GM18499 (cell line): ENCODE data around the gene NKX2-3.

ENCODE experiments used
- ATAC-seq: cut with Tn5 transposase; IDR thresholded peaks from one replicate; pipeline ENCODE4 v1.9.1; 2021; ENCODE audit warnings: moderate number of reproducible peaks; ENCODE audit not compliant: insufficient read depth, unreplicated experiment

The NKX2-3 gene

DNA sequence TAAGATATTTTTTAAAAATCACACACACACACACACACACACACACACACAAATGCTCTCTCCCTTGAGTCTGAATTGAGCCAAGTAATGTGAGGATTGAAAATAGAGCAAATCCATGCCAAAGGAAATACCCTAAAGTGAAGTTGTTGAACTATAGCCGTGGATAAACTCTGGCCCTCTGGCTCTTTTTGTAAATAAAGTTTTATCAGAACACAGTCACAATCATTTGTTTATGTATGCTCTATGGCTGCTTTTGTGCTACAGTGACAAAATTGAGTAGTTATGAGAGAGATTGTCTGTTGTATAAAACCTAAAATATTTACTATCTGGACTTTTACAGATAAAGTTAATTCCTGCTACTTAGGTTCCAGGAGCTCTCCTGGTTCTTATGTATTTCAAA, 39.1 kb downstream of the NKX2-3 start:
- no peak for ATAC-seq

DNA sequence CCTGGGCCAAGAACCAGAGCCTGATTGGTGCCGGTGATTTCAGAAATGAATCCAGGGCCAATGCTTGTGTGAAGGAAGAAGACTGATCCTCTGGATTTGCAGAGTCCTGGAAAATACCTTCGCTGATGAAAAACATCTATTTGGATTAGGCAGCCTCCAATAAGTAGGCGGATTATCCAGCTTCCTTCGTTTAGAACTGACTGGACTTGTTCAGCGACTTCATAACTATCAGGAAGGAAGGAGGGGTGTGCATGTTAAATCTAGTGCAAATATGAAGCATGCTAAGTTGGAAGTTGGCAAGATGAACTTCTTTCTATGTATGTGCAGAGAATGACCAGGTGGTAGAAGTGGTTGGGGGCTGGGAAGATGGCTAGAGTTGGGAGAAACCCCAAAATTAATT, 41.0 kb downstream of the NKX2-3 start:
- ATAC-seq = no peak

DNA sequence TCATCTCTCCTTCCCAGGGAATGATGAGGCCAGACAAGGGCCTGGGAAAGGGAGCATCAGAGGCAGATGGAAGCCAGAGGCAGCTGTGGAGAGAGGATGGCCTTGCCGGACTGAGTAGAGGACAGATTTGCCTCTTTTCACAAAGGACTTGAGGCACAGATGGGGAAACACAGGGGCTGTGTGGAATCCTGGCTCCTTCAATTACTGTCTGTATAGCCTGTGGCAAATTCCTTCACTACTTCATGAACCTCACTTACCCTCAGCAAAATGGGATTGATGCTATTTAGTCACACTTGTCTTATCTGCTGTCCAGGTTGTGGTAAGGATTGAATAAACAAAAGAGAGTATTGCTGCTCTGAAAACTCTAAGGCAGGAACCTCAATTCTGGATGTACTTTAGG, 47.2 kb downstream of the NKX2-3 start:
- no peak for ATAC-seq

DNA sequence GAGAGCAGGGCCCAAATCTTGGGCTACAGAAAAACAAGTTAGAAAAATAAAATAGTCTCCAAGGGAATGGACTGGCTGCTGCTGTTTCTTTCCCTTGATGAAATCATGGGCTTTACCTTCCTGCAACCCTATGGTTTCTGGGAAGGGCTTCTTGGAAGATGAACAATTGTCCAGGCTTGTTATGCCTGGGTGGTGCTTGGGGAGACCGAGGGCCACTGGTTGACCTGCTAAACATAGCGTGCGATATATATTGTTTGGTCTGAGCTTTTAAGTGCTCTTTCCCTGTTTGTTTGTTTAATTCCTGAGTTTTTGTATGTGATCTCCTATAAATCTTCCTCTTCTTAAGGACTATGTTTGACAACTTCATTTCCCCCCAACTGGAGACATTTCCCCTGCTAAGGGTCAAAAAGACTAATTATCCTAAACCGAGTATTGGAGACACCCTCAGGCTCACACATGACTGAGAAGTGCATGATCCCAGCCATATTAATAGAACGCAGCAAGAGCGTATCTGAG, 49.6 kb downstream of the NKX2-3 start:
- ATAC-seq = no peak

DNA sequence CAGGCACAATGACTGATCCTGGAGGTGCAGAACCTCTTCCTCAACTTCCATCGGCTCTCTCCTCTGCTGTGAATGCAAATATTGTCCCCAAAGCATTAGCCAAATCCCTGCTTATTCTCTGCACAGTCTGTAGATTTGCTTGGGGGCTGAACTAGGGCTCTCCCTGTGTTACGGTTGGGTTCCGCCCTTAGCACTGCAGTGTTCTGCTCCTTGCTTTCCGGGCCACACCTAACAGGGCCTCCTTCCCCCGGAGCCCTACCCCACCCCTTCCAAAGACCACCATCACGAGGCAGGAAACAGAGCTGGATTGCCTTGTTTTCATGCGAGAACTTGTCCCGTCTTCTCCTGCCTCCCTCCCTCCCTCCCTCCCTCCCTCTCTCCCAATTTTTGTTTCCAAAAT, 50.9 kb downstream of the NKX2-3 start:
- ATAC-seq = no peak
